Suprapubic skin (tissue), 4 donors: ENCODE data around the gene VAMP3.

Source experiments
- POLR2A ChIP-seq, 2 donors: fragments of 450-650 bp; IDR thresholded peaks; one replicate each; pipeline ENCODE4 v1.6.1; 2017; ENCODE audit warnings: antibody characterized with exemption in 2 of 2, mild to moderate bottlenecking in 2 of 2, moderate library complexity in 2 of 2
- POLR2AphosphoS5 ChIP-seq, 3 donors: sonication (generic); formaldehyde crosslinking; IDR thresholded peaks; one replicate each; pipeline ENCODE4 v1.6.1; 2017; ENCODE audit warnings: antibody characterized with exemption in 3 of 3
- TF ChIP-seq, protein P1 (sequence below), 2 donors: fragments of 200-600 bp in 1 of 2; fragments of 450-650 bp in 1 of 2; sonication (generic) in 1 of 2; IDR thresholded peaks; one replicate each; pipeline ENCODE4 v1.5.1; 2016 to 2019; ENCODE audit warnings: antibody characterized with exemption in 2 of 2, mild to moderate bottlenecking in 1 of 2, moderate library complexity in 1 of 2

DNA sequence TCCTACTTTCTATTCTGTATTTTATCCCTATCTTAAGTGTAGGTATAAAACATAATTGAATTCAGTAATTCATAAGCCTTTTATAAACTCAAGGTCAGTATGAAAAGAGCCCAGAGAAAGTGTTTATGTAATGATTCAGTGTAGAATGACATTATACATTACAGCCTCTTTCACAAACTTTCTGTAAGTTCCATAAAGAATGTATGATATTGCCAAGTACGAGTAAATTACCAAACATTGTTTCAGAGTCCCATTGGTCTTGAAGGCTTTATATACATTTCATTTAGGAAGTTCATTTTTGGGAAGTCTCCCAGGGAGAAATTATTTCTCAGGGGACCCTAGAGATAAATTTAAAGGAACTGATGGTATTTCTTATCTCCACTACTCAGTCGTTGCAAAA, 37.8 kb upstream of the VAMP3 start:
- TF ChIP-seq, protein P1, sequence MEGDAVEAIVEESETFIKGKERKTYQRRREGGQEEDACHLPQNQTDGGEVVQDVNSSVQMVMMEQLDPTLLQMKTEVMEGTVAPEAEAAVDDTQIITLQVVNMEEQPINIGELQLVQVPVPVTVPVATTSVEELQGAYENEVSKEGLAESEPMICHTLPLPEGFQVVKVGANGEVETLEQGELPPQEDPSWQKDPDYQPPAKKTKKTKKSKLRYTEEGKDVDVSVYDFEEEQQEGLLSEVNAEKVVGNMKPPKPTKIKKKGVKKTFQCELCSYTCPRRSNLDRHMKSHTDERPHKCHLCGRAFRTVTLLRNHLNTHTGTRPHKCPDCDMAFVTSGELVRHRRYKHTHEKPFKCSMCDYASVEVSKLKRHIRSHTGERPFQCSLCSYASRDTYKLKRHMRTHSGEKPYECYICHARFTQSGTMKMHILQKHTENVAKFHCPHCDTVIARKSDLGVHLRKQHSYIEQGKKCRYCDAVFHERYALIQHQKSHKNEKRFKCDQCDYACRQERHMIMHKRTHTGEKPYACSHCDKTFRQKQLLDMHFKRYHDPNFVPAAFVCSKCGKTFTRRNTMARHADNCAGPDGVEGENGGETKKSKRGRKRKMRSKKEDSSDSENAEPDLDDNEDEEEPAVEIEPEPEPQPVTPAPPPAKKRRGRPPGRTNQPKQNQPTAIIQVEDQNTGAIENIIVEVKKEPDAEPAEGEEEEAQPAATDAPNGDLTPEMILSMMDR (IDR thresholded peaks at IDR 0.05) = no peak
- TF ChIP-seq POLR2A (IDR thresholded peaks at IDR 0.05) (no peak), POLR2AphosphoS5 (IDR thresholded peaks at IDR 0.05) (no peak)
